Fibroblast of the aortic adventitia (primary cell): ENCODE measurements around the gene SPOCD1. TPM values are rescaled to one million over a fixed set of nuclear protein-coding genes. Genes with fewer than 3 reads are reported as not detected.

Experiments used
- DNase-seq: peaks from one replicate; pipeline ENCODE4 v3.0.0-alpha.2; 2010; ENCODE audit warnings: low read depth
- H3K4me3 ChIP-seq: 2 replicates; pipeline ENCODE4 v1.5.1; 2011; ENCODE audit warnings: low read depth, mild to moderate bottlenecking, control low read depth, low read length, moderate library complexity
- total RNA-seq: library from RNA; depleted of rRNA; stranded (reverse); fragments of >200 nt; gene quantifications from 2 replicates; pipeline ENCODE4 v1.2.3, GENCODE V29; 2012; ENCODE audit warnings: low replicate concordance
- TF ChIP-seq, protein P1 (sequence below): IDR thresholded peaks from 2 replicates; pipeline ENCODE4 v1.5.1; 2011; ENCODE audit warnings: mild to moderate bottlenecking, low read length, control low read depth, inconsistent platforms; ENCODE audit not compliant: insufficient read depth

SPOCD1 gene
- total RNA-seq, 1 donor: 37.2 TPM

DNA sequence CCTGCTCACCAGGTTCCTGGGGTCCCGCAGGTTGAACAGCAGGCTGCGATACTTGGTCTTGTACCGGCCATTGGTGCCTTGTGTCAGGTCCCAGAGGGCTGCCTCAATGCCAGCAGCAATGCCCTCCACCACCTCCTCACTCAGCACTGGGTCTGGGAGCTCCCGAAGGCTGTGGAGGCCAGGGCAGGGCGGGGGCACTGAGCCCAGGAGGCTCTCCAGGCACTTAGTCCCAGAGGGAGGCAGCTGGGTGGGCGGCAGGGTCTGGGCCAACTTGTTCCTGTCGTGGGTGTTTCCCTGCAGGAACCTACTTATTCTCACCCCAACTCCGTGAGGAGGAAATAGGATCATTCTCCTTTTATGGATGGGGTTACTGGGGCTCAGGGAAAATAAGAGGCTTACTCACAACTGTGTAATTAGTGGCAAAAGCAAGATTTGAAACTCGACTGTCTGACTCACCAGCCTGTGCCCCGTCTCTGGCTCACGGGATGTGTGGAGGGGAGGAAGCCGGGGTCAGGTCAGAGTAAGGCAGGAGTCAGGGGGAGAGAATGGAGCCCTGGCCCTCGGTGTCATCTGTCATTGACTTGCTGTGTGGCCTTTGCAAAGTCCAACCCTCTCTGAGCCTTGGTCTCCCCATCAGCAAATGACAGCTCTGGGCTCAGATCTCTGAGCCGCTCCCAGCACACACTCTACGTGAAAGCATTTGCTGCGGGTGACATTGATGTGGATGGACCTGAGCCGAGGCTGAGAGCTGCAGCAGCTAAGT is 17.2 kb downstream of the SPOCD1 start:
- peak; percentile 79 for DNase-seq
- TF ChIP-seq, protein P1, sequence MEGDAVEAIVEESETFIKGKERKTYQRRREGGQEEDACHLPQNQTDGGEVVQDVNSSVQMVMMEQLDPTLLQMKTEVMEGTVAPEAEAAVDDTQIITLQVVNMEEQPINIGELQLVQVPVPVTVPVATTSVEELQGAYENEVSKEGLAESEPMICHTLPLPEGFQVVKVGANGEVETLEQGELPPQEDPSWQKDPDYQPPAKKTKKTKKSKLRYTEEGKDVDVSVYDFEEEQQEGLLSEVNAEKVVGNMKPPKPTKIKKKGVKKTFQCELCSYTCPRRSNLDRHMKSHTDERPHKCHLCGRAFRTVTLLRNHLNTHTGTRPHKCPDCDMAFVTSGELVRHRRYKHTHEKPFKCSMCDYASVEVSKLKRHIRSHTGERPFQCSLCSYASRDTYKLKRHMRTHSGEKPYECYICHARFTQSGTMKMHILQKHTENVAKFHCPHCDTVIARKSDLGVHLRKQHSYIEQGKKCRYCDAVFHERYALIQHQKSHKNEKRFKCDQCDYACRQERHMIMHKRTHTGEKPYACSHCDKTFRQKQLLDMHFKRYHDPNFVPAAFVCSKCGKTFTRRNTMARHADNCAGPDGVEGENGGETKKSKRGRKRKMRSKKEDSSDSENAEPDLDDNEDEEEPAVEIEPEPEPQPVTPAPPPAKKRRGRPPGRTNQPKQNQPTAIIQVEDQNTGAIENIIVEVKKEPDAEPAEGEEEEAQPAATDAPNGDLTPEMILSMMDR: no peak
- H3K4me3 ChIP-seq: peak overlapping the region; percentile 66

DNA sequence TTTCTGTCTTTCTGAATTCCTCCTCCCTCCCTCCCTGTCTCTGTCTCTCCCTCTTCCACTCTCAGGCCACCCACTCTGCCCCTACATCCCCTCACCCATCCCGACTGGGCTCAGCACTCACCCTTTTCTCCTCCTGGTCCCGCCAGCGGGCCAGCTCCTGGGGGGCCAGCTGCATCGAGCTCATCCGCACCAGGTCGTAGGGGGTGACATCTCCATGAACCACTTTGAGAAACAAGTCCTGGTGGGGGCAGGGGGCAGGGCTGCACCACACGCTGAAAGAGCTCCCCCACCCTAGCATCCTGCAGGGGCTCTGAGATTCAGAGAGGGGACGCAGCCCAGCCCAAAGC is 17.8 kb downstream of the SPOCD1 start:
- no peak for DNase-seq
- TF ChIP-seq, protein P1: no peak
- peak overlapping the region; percentile 66 for H3K4me3 ChIP-seq

DNA sequence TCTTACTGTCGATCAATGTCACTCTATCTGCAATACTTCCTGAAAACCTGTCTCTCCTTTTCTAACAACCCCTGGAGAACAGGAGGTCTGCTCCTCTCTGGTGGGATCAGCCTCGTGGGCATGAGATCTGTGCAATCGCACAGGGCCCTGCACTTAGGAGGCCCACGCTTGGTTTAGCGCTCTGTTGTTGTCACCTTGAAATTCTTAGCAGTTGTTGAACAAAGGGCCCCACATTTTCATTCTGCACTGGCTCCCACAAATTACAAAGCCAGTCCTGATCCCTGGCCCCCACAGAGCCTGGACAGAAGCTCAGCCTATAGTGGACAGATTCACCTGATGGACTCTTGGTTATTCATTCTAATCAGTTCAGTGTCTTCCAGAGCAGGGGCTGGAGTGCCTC is 18.6 kb downstream of the SPOCD1 start:
- TF ChIP-seq, protein P1: no peak
- DNase-seq: no peak
- peak overlapping the region; percentile 66 for H3K4me3 ChIP-seq

DNA sequence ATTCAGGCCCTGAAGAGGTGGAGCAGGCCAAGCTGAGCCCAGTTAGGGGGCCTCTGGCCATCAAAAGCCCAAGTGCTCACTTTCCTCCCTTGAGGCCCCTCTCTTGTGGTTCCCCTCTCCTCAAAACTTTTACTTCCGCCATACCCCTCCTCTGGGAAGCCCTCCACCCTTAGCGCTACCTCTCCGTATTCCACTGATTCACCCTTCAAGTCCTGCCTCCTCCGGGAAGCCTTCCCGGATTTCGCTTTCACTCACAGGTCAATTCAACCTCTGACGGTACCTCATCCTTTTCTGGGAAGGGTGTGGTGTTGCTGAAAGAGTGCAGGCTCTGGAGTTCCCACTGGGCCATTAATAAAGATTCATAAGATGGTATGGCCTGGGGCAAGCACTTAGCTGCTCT is 19.1 kb downstream of the SPOCD1 start:
- peak overlapping the region; percentile 17 for H3K4me3 ChIP-seq
- TF ChIP-seq, protein P1: no peak
- no peak for DNase-seq

DNA sequence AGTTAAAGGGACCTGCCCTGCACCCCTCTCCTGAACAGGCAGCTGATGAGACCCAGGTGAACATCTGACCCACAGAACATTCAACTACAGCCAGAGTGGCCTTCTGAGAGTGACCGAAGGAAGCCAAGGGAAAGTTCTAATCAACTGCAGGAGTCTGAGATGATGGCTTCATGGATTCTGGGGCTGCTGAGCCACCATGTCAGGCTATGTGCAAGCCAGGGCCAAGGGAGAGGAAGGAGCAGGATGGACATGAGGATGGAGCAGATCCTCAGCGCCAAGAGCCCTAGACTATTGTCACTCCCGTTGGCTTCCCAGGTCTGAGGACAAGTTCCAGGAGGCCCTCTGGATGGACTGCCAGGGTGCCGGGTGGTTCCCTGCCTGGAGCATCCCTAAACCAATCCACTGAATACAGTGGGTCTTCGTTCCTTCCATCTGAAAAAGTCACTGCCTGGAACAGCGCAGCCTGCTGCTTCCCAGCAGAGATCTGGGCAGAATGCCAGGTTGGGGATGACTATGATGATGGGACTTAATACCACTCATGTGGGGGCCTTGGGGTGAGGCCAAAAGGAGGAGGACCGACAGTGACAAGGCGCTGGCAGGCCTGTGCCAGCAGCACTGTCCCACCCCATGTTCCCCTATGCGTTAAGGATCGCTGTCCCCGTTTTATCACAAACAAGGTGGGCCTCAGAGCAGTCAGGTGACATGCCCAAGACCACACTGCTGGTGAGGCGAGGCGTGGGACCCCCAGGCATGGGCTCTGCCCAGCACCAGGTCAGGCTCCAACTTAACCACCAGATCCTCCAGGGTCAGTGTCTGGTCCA is 19.8 kb downstream of the SPOCD1 start:
- no peak overlapping the region for H3K4me3 ChIP-seq
- TF ChIP-seq, protein P1: no peak
- peak; percentile 53 for DNase-seq

DNA sequence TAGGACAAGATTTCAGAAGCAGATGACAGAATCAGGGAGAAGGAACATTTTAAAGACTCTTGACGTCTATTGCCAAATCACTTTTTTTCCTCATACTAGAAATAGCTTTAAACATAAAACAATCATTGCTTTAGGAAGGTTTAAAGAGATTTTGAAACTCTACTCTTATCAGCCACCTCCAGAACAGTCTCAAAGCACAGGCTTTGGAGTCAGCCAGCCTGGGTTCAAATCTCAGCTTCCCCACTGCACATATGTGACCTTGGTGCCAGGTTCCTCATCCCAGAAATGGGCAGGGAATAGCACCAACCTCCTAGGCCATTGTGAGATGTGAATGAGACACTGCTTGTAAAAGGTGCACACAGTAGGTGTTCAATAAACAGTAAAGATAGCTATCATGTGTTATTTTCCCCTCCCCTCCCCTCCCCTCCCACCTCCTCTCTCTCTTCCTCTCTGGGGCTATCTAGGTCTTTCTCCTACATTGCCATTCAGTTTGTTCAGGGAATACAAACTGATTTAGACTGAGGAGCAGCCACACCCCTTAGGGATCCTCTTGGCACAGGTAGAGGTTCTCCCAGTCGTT is 20.6 kb downstream of the SPOCD1 start:
- H3K4me3 ChIP-seq: no peak overlapping the region
- TF ChIP-seq, protein P1: no peak
- no peak for DNase-seq
